GM12864 (cell line): ENCODE results near the gene RPS18.

Source experiments
- DNase-seq: peaks from one replicate; pipeline ENCODE4 v3.0.0-alpha.2; 2011; ENCODE audit warnings: low read depth
- H3K4me3 ChIP-seq: 2 replicates; pipeline ENCODE4 v1.5.1; 2011; ENCODE audit warnings: mild to moderate bottlenecking, low read depth, low read length, control low read depth
- CTCF ChIP-seq: IDR thresholded peaks from 2 replicates; pipeline ENCODE4 v1.5.1; 2011; ENCODE audit warnings: low read depth, mild to moderate bottlenecking, moderate library complexity, low read length, control low read depth, inconsistent platforms; ENCODE audit errors: missing control alignments

The RPS18 gene

GRCh38 chr6:33243476-33243875 is 28.4 kb upstream of the RPS18 start:
- DNase-seq, result no peak
- TF ChIP-seq CTCF, result no peak
- H3K4me3 ChIP-seq, result no peak overlapping the region

- TF ChIP-seq CTCF, result peak; percentile 99
- peak overlapping the region; percentile 78 for H3K4me3 ChIP-seq
- peak; percentile 72 for DNase-seq
These were observed 23.8 kb upstream of the RPS18 start for GRCh38 chr6:33247977-33248642.

GRCh38 chr6:33248643-33248931 is 23.3 kb upstream of the RPS18 start:
- DNase-seq, result no peak
- no peak for TF ChIP-seq CTCF
- peak overlapping the region; percentile 78 for H3K4me3 ChIP-seq

- TF ChIP-seq CTCF, result peak; percentile 8
- peak; percentile 99 for DNase-seq
- peak overlapping the region; percentile 78 for H3K4me3 ChIP-seq
These were observed 22.7 kb upstream of the RPS18 start for GRCh38 chr6:33248932-33249731.

GRCh38 chr6:33249732-33250630 is 21.9 kb upstream of the RPS18 start:
- no peak for TF ChIP-seq CTCF
- DNase-seq, result no peak
- peak overlapping the region; percentile 78 for H3K4me3 ChIP-seq

GRCh38 chr6:33250731-33251130 is 21.1 kb upstream of the RPS18 start:
- no peak overlapping the region for H3K4me3 ChIP-seq
- no peak for TF ChIP-seq CTCF
- DNase-seq, result no peak
